ENCODE measurements around the gene POU5F2.

POU5F2 gene

DNA sequence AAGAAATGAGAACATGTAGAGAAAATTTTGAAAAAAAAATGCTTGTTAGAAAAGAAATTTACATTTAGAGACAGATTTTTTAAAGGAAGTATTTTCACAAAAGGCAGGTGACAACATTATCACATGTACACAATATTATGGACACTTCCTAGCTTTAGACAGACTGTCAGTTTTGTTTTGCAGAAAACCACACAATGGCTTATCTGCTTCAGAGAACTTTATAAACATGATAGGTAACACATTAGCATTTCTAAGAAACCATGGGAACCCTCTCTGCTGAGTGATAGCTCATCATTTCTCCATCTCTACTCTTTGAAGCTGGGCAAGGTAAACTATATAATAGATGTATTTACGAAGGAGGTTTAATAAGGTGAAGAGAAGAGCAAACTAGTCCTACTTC is 25.6 kb downstream of the POU5F2 start:
- no peaks in the 10 kb centered on the region for H3K36me3 ChIP-seq
- no peaks in the 10 kb centered on the region for H3K27me3 ChIP-seq (ENCODE audit: insufficient read depth, low read depth, severe bottlenecking)
- H3K4me3 ChIP-seq (ENCODE audit: low read depth, low read length), result no peak overlapping the region
- DNase-seq, result no peak
- no peak for TF ChIP-seq CTCF (IDR thresholded peaks at IDR 0.05; ENCODE audit: low read depth, low read length)
- no peak overlapping the region for H3K27ac ChIP-seq
- H3K9me3 ChIP-seq (ENCODE audit: severe bottlenecking), result peaks cover 4% of the 10 kb centered on the region

- Histone ChIP-seq H3K27ac (no peak overlapping the region), H3K36me3 (no peaks in the 10 kb centered on the region), H3K4me3 (ENCODE audit: low read depth, low read length) (no peak overlapping the region), H3K9me3 (ENCODE audit: severe bottlenecking) (peaks cover 4% of the 10 kb centered on the region), H3K27me3 (ENCODE audit: insufficient read depth, low read depth, severe bottlenecking) (no peaks in the 10 kb centered on the region)
- peak; percentile 48 for DNase-seq
- no peak for TF ChIP-seq CTCF (IDR thresholded peaks at IDR 0.05; ENCODE audit: low read depth, low read length)
Measured at GRCh38 chr5:93715327-93715726, 26.1 kb downstream of the POU5F2 start.

DNA sequence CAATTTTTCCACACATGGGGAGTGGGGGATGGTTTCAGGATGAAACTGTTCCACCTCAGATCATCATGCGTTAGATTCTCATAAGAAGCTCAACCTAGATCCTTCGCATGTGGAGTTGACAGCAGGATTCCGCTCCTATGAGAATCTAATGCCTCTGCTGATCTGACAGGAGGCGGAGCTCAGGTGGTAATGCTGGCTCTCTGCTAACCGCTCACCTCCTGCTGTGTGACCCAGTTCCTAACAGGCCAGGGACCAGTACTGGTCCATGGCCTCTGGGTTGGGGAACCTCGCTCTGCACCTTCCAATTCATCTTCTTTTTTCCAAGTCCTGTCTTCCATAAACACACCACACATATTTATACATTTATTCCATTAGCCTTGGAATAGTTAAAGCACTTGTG is 33.0 kb downstream of the POU5F2 start:
- H3K9me3 ChIP-seq (ENCODE audit: severe bottlenecking), result peaks cover 4% of the 10 kb centered on the region
- H3K4me3 ChIP-seq (ENCODE audit: low read depth, low read length), result no peak overlapping the region
- no peaks in the 10 kb centered on the region for H3K27me3 ChIP-seq (ENCODE audit: insufficient read depth, low read depth, severe bottlenecking)
- H3K36me3 ChIP-seq, result no peaks in the 10 kb centered on the region
- no peak for DNase-seq
- no peak for TF ChIP-seq CTCF (IDR thresholded peaks at IDR 0.05; ENCODE audit: low read depth, low read length)
- H3K27ac ChIP-seq, result no peak overlapping the region

DNA sequence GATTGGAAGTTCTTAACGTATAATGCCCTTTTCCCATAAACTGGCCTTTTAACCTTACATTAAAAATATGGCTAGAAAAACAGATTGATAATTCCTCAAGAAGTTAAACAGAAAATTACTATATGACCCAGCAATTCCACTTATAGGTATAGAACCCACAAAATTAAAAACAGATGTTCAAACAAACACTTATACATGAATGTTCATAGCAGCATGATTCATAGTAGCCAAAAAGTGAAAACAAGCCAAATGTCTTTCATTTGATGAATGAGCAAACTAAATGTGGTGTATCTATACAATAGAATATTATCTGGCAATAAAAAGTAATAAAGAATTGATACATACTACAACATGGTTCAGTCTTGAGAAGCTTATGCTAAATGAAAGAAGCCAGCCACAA is 35.5 kb downstream of the POU5F2 start:
- no peaks in the 10 kb centered on the region for H3K36me3 ChIP-seq
- TF ChIP-seq CTCF (IDR thresholded peaks at IDR 0.05; ENCODE audit: low read depth, low read length), result no peak
- no peaks in the 10 kb centered on the region for H3K9me3 ChIP-seq (ENCODE audit: severe bottlenecking)
- DNase-seq, result no peak
- H3K27me3 ChIP-seq (ENCODE audit: insufficient read depth, low read depth, severe bottlenecking), result no peaks in the 10 kb centered on the region
- H3K4me3 ChIP-seq (ENCODE audit: low read depth, low read length), result no peak overlapping the region
- H3K27ac ChIP-seq, result no peak overlapping the region

- no peak overlapping the region for H3K27ac ChIP-seq
- no peak overlapping the region for H3K4me3 ChIP-seq (ENCODE audit: low read depth, low read length)
- no peaks in the 10 kb centered on the region for H3K36me3 ChIP-seq
- no peaks in the 10 kb centered on the region for H3K27me3 ChIP-seq (ENCODE audit: insufficient read depth, low read depth, severe bottlenecking)
- TF ChIP-seq CTCF (IDR thresholded peaks at IDR 0.05; ENCODE audit: low read depth, low read length), result no peak
- H3K9me3 ChIP-seq (ENCODE audit: severe bottlenecking), result no peaks in the 10 kb centered on the region
- DNase-seq, result no peak
Measured at GRCh38 chr5:93704996-93705395, 36.4 kb downstream of the POU5F2 start.

DNA sequence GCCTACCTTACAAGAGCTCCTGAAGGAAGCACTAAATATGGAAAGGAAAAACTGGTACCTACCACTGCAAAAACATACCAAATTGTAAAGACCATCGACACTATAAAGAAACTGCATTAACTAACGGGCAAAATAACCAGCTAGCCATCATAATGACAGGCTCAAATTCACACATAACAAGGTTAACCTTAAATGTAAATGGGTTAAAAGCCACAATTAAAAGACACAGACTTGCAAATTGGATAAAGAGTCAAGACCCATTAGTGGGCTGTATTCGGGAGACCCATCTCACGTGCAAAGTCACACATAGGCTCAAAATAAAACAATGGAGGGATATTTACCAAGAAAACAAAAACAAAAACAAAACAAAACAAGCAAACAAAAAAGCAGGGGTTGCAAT is 49.4 kb downstream of the POU5F2 start:
- H3K4me3 ChIP-seq (ENCODE audit: low read depth, low read length), result no peak overlapping the region
- TF ChIP-seq CTCF (IDR thresholded peaks at IDR 0.05; ENCODE audit: low read depth, low read length), result no peak
- no peak for DNase-seq
- no peak overlapping the region for H3K27ac ChIP-seq
- H3K27me3 ChIP-seq (ENCODE audit: insufficient read depth, low read depth, severe bottlenecking), result no peaks in the 10 kb centered on the region
- no peaks in the 10 kb centered on the region for H3K36me3 ChIP-seq
- peaks cover 2% of the 10 kb centered on the region for H3K9me3 ChIP-seq (ENCODE audit: severe bottlenecking)
